BJ (cell line): ENCODE results near the gene CYGB. TPM values are rescaled to one million over a fixed set of nuclear protein-coding genes. Genes with fewer than 3 reads are reported as not detected.
"Not testable (repeated sequence)": the region's sequence is repeated elsewhere in the genome, so short reads cannot be mapped to it uniquely, and the experiment has no call there.

Experiments
- CTCF ChIA-PET: fragments of 350-600 bp; formaldehyde crosslinking; extraction: SDS; loops from one replicate; lab custom pipeline; 2021; ENCODE audit warnings: antibody characterized with exemption, inconsistent platforms; lab: Yijun Ruan, JAX
- POLR2A ChIA-PET: fragments of 300-600 bp; sonication (Branson Sonifier 250); formaldehyde crosslinking; extraction: SDS; loops from one replicate; lab custom pipeline; 2021; ENCODE audit warnings: antibody characterized with exemption; lab: Charles Lee
- DNase-seq: peaks from one replicate; pipeline ENCODE4 v3.0.0-alpha.2; 2011; ENCODE audit warnings: low read depth
- H3K27me3 ChIP-seq: 2 replicates; pipeline ENCODE4 v1.6.0; 2011; ENCODE audit warnings: low read length; ENCODE audit not compliant: control insufficient read depth, insufficient read depth
- H3K36me3 ChIP-seq: 2 replicates; pipeline ENCODE4 v1.5.1; 2011; ENCODE audit warnings: low read length; ENCODE audit not compliant: control insufficient read depth, insufficient read depth
- H3K4me3 ChIP-seq: 2 replicates; pipeline ENCODE4 v1.5.1; 2011; ENCODE audit warnings: low read depth, mild to moderate bottlenecking, control low read depth, low read length
- CTCF ChIP-seq: IDR thresholded peaks from 2 replicates; pipeline ENCODE4 v1.5.1; 2011; ENCODE audit warnings: low read depth, mild to moderate bottlenecking, control low read depth, inconsistent platforms, low read length, moderate library complexity; ENCODE audit not compliant: insufficient read depth
- polyA plus RNA-seq: library from polyadenylated mRNA; depleted of rRNA; stranded (reverse); fragments of >200 nt; gene quantifications from 2 replicates; pipeline ENCODE4 v1.2.3, GENCODE V29; 2011

Gene CYGB
- polyA plus RNA-seq, 1 experiment = 1.4 TPM

GRCh38 chr17:76560036-76560876, 22.7 kb upstream of the CYGB start:
- POLR2A ChIA-PET = interaction anchor here (0.7 kb wide), 1 partner anchor 174 kb away, joined by 4 read pairs; no protein-coding TSS in a partner anchor

GRCh38 chr17:76559460-76559859, 22.0 kb upstream of the CYGB start:
- H3K4me3 ChIP-seq, DNase-seq, H3K36me3 ChIP-seq, POLR2A ChIA-PET, H3K27me3 ChIP-seq: not testable (repeated sequence)
- CTCF ChIA-PET = interaction anchor here (0.9 to 7.3 kb wide), 11 partner anchors 8 to 158 kb away, joined by 3 to 47 read pairs (median 8); no protein-coding TSS in a partner anchor

More at GRCh38 chr17:76560036-76560876, 22.7 kb upstream of the CYGB start:
- CTCF ChIA-PET = interaction anchor here (0.6 to 7.3 kb wide), 11 partner anchors 14 to 506 kb away, joined by 3 to 47 read pairs (median 6); partner anchors contain the start of gene PRCD
- H3K36me3 ChIP-seq = 0 out of 2 replicates have a peak, but pooled peaks cover 1% of the 10 kb centered on the region
- H3K4me3 ChIP-seq = no peak overlapping the region
- no peaks in the 10 kb centered on the region for H3K27me3 ChIP-seq
- TF ChIP-seq CTCF = no peak
- DNase-seq = no peak

GRCh38 chr17:76558198-76559095, 20.9 kb upstream of the CYGB start:
- H3K4me3 ChIP-seq = peak overlapping the region; percentile 92
- ChIA-PET CTCF (interaction anchor here (0.7 to 7.3 kb wide), 21 partner anchors 9 to 159 kb away, joined by 3 to 47 read pairs (median 4); no protein-coding TSS in a partner anchor), POLR2A (interaction anchor here (0.6 kb wide), 1 partner anchor 62 kb away, joined by 10 read pairs; no protein-coding TSS in a partner anchor)
- H3K36me3 ChIP-seq = 0 out of 2 replicates have a peak, but pooled peaks cover 1% of the 10 kb centered on the region
- H3K27me3 ChIP-seq = no peaks in the 10 kb centered on the region
- peak; percentile 64 for TF ChIP-seq CTCF
- DNase-seq = no peak

GRCh38 chr17:76557368-76558197, 20.1 kb upstream of the CYGB start:
- TF ChIP-seq CTCF = peak; percentile 74
- ChIA-PET CTCF (interaction anchor here (0.5 to 7.3 kb wide), 29 partner anchors 10 to 291 kb away, joined by 3 to 47 read pairs (median 4); partner anchors contain the start of genes PRCD and ST6GALNAC2), POLR2A (interaction anchor here (0.6 kb wide), 1 partner anchor 63 kb away, joined by 10 read pairs; no protein-coding TSS in a partner anchor)
- DNase-seq = peak; percentile 70
- Histone ChIP-seq H3K4me3 (peak overlapping the region; percentile 92), H3K36me3 (0 out of 2 replicates have a peak, but pooled peaks cover 1% of the 10 kb centered on the region), H3K27me3 (no peaks in the 10 kb centered on the region)
